B cell (primary cell): ENCODE results near the gene TEX54. TPM values are rescaled to one million over a fixed set of nuclear protein-coding genes. Genes with fewer than 3 reads are reported as not detected.
"Not testable (repeated sequence)": the region's sequence is repeated elsewhere in the genome, so short reads cannot be mapped to it uniquely, and the experiment has no call there.

Source experiments
- ATAC-seq: fragments of 200-7000 bp; cut with Tn5 transposase; one replicate; pipeline ENCODE4 v1.10.0; 2021; ENCODE audit warnings: low read depth, mild to moderate bottlenecking, moderate number of reproducible peaks, moderate library complexity
- CTCF ChIA-PET: fragments of 350-600 bp; sonication (Branson Sonifier 250); formaldehyde crosslinking; loops from one replicate; lab custom pipeline; 2021; ENCODE audit warnings: antibody characterized with exemption, inconsistent platforms; lab: Charles Lee
- POLR2A ChIA-PET: fragments of 350-600 bp; sonication (Branson Sonifier 250); formaldehyde crosslinking; loops from one replicate; lab custom pipeline; 2021; ENCODE audit warnings: antibody characterized with exemption; lab: Charles Lee
- DNase-seq: peaks from one replicate; pipeline ENCODE4 v3.0.0; 2013
- H2AFZ ChIP-seq: 2 replicates; pipeline ENCODE4 v1.6.1; 2012; ENCODE audit warnings: mild to moderate bottlenecking, low read depth, low read length; ENCODE audit not compliant: insufficient read depth, poor library complexity, severe bottlenecking
- H3K27ac ChIP-seq, 2 donors: 1 replicate in 1 of 2; 2 replicates in 1 of 2; pipeline ENCODE4 v1.5.1; 2012 to 2013; ENCODE audit warnings: low read length in 2 of 2, mild to moderate bottlenecking in 2 of 2, moderate library complexity in 1 of 2
- H3K27me3 ChIP-seq, 4 experiments: fragments of 200-600 bp in 1 of 4; sonication (generic) in 1 of 4; replicated peaks in 1 of 4; 1 replicate in 2 of 4; 2 replicates in 2 of 4; pipeline versions ENCODE4 v1.6.1 to v1.7.0; 2013 to 2016; ENCODE audit warnings: low read length in 3 of 4, mild to moderate bottlenecking in 2 of 4, mixed read lengths in 1 of 4, moderate library complexity in 1 of 4; ENCODE audit not compliant: insufficient read depth in 4 of 4, control insufficient read depth in 3 of 4; ENCODE audit errors: control extremely low read depth in 1 of 4
- H3K36me3 ChIP-seq, 2 experiments: replicated peaks in 1 of 2; 1 replicate in 1 of 2; 2 replicates in 1 of 2; pipeline versions ENCODE4 v1.6.1 to v1.7.1; 2013; ENCODE audit warnings: low read length in 1 of 2; ENCODE audit not compliant: insufficient read depth in 2 of 2, control insufficient read depth in 1 of 2; ENCODE audit errors: control extremely low read depth in 1 of 2, extremely low read depth in 1 of 2
- H3K4me1 ChIP-seq, 2 donors: fragments of 200-600 bp in 1 of 2; sonication (generic) in 1 of 2; 1 replicate in 1 of 2; 2 replicates in 1 of 2; pipeline versions ENCODE4 v1.5.1 to v1.6.1; 2013 to 2017; ENCODE audit warnings: low read length in 2 of 2; ENCODE audit not compliant: control insufficient read depth in 2 of 2, insufficient read depth in 2 of 2
- H3K4me2 ChIP-seq: replicated peaks from 2 replicates; pipeline ENCODE3; 2012; ENCODE audit warnings: mild to moderate bottlenecking, low read depth, low read length; ENCODE audit not compliant: poor library complexity, severe bottlenecking
- H3K4me3 ChIP-seq, 5 experiments: fragments of 200-600 bp in 1 of 5; sonication (generic) in 1 of 5; 1 replicate in 3 of 5; 2 replicates in 2 of 5; pipeline versions ENCODE4 v1.5.1 to v1.7.0; 2011 to 2016; ENCODE audit warnings: low read length in 4 of 5, mild to moderate bottlenecking in 4 of 5, low read depth in 2 of 5, control low read depth in 1 of 5, moderate library complexity in 1 of 5; ENCODE audit not compliant: insufficient read depth in 1 of 5; ENCODE audit errors: control extremely low read depth in 1 of 5, extremely low read depth in 1 of 5
- H3K79me2 ChIP-seq: fragments of 200-600 bp; sonication (generic); one replicate; pipeline ENCODE4 v1.6.0; 2016; ENCODE audit warnings: low read length; ENCODE audit not compliant: control insufficient read depth, insufficient read depth
- H3K9ac ChIP-seq: fragments of 200-600 bp; sonication (generic); 2 replicates; pipeline ENCODE4 v1.6.1; 2017; ENCODE audit warnings: mild to moderate bottlenecking, low read length, moderate library complexity
- H3K9me3 ChIP-seq, 3 donors: one replicate each; pipeline versions ENCODE4 v1.6.1 to v1.7.1; 2013; ENCODE audit warnings: low read length in 2 of 3; ENCODE audit not compliant: control insufficient read depth in 2 of 3, insufficient read depth in 1 of 3; ENCODE audit errors: control extremely low read depth in 1 of 3
- H4K20me1 ChIP-seq: 2 replicates; pipeline ENCODE4 v1.6.0; 2012; ENCODE audit warnings: mild to moderate bottlenecking, low read length; ENCODE audit not compliant: insufficient read depth, control insufficient read depth, poor library complexity, severe bottlenecking
- H3K27ac Mint-ChIP-seq: one replicate; pipeline ENCODE4 v1.8.0; 2021; ENCODE audit warnings: mixed read lengths
- H3K27me3 Mint-ChIP-seq: one replicate; pipeline ENCODE4 v1.8.0; 2021; ENCODE audit warnings: mixed read lengths
- H3K4me1 Mint-ChIP-seq: one replicate; pipeline ENCODE4 v1.8.0; 2021; ENCODE audit warnings: mixed read lengths
- H3K4me3 Mint-ChIP-seq: one replicate; pipeline ENCODE4 v1.8.0; 2021; ENCODE audit warnings: mixed read lengths
- H3K9me3 Mint-ChIP-seq: one replicate; pipeline ENCODE4 v1.8.0; 2022; ENCODE audit warnings: mixed read lengths; ENCODE audit not compliant: insufficient read depth
- CTCF ChIP-seq: fragments of 200-600 bp; IDR thresholded peaks from one replicate; pipeline ENCODE4 v1.8.0; 2022; ENCODE audit warnings: antibody characterized with exemption, mild to moderate bottlenecking
- EZH2 ChIP-seq: IDR thresholded peaks from 2 replicates; pipeline ENCODE4 v1.6.1; 2012; ENCODE audit warnings: borderline replicate concordance, low read depth, mild to moderate bottlenecking, moderate library complexity, low read length; ENCODE audit not compliant: insufficient read depth, poor library complexity, severe bottlenecking
- WGBS: methylation state at CpG from one replicate; pipeline ENCODE4 v1.1.5; 2013; ENCODE audit warnings: missing lambda C conversion rate; ENCODE audit not compliant: insufficient coverage; 5-methylcytosine and 5-hydroxymethylcytosine counted together
- intact Hi-C: fragments of 100-400 bp; cut with micrococcal nuclease; formaldehyde crosslinking; loops from one replicate; pipeline ENCODE4 v1.10.0; 2022
- polyA plus RNA-seq: library from polyadenylated mRNA; depleted of rRNA; stranded (reverse); fragments of >200 nt; gene quantifications from 2 replicates; pipeline ENCODE4 v1.2.3, GENCODE V29; 2012
- total RNA-seq, 2 donors: library from RNA; stranded (reverse); fragments of 120-200 nt in 1 of 2; gene quantifications; 1 replicate in 1 of 2; 2 replicates in 1 of 2; pipeline versions ENCODE4 v1.2.3 to v1.2.4, GENCODE V29; 2013 to 2022

TEX54 gene
- total and polyA plus RNA-seq, 2 donors (not counting 1 experiment from before 2014, with no cell fraction given) = 1.1 TPM; not detected in 1

GRCh38 chr11:62863687-62864335, 31.2 kb upstream of the TEX54 start:
- H3K4me3 ChIP-seq = no peak overlapping the region
- no peak for DNase-seq
- H3K9me3 Mint-ChIP-seq = no peaks in the 10 kb centered on the region
- no peaks in the 10 kb centered on the region for H3K9me3 ChIP-seq
- no peak overlapping the region for H3K27ac Mint-ChIP-seq
- ChIA-PET CTCF (interaction anchor here (0.7 to 8.0 kb wide), 17 partner anchors 9 to 486 kb away, joined by 3 to 101 read pairs (median 4); partner anchors contain the start of genes LRRN4CL, POLR2G, SLC3A2 and TMEM179B), POLR2A (interaction anchor here (0.6 to 2.0 kb wide), 8 partner anchors 17 to 738 kb away, joined by 3 to 10 read pairs (median 6); partner anchors contain the start of genes NXF1, SLC3A2, TMEM179B and TUT1)
- no peak overlapping the region for H2AFZ ChIP-seq
- peaks cover 0 to 6% of the 10 kb centered on the region in 2 donors for H3K4me1 ChIP-seq
- peaks cover 4% of the 10 kb centered on the region for H3K4me1 Mint-ChIP-seq
- H3K4me2 ChIP-seq = no peak overlapping the region
- peaks cover 4% of the 10 kb centered on the region for H3K79me2 ChIP-seq
- no peak overlapping the region for H3K4me3 Mint-ChIP-seq
- TF ChIP-seq CTCF = no peak
- TF ChIP-seq EZH2 = no peak
- no peaks in the 10 kb centered on the region for H3K27me3 Mint-ChIP-seq
- WGBS = 100% methylated on average over 2 of the region's 4 CpGs
- no peaks in the 10 kb centered on the region for H3K36me3 ChIP-seq
- no peaks in the 10 kb centered on the region for H4K20me1 ChIP-seq
- no peak overlapping the region for H3K9ac ChIP-seq
- H3K27me3 ChIP-seq = no peaks in the 10 kb centered on the region
- intact Hi-C loops = loop anchor here (5.0 kb wide), 1 partner anchor 272 kb away; the partner anchor contains the start of gene TUT1
- no peak overlapping the region for H3K27ac ChIP-seq
- ATAC-seq = no peak

GRCh38 chr11:62861564-62862192, 29.0 kb upstream of the TEX54 start:
- CTCF ChIA-PET = interaction anchor here (0.6 to 8.0 kb wide), 25 partner anchors 9 to 467 kb away, joined by 3 to 101 read pairs (median 3); partner anchors contain the start of genes BSCL2, NXF1, POLR2G and SLC3A2
- not testable (repeated sequence) for H3K9me3 ChIP-seq, H3K9me3 Mint-ChIP-seq, H3K4me2 ChIP-seq, H3K27ac ChIP-seq, H3K9ac ChIP-seq, H3K27me3 Mint-ChIP-seq, H3K36me3 ChIP-seq, H2AFZ ChIP-seq, DNase-seq, H3K4me3 Mint-ChIP-seq, H3K4me3 ChIP-seq, H3K27me3 ChIP-seq, ATAC-seq, H3K27ac Mint-ChIP-seq, H4K20me1 ChIP-seq
- H3K4me1 ChIP-seq = peaks cover 0 to 18% of the 10 kb centered on the region in 2 donors
- H3K79me2 ChIP-seq = peaks cover 19% of the 10 kb centered on the region
- POLR2A ChIA-PET = interaction anchor here (0.7 to 2.0 kb wide), 5 partner anchors 21 to 1176 kb away, joined by 3 to 7 read pairs (median 5); no protein-coding TSS in a partner anchor
- WGBS = 100% methylated on average over 6 of the region's 16 CpGs
- H3K4me1 Mint-ChIP-seq = peaks cover 13% of the 10 kb centered on the region
- intact Hi-C loops = loop anchor here (1.0 to 5.0 kb wide), 10 partner anchors 20 to 437 kb away; partner anchors contain the start of genes EEF1G, HNRNPUL2, NXF1 and TMEM223
